CD4-positive, alpha-beta T cell treated with Interleukin-10 for 1 hour (primary cell): ENCODE data around the gene ASTN2.

Source experiments
- DNase-seq: peaks from one replicate; pipeline ENCODE4 v3.0.0-alpha.2; 2020

The ASTN2 gene

GRCh38 chr9:117063721-117064471 lies 351.0 kb downstream of the ASTN2 start:
- DNase-seq: no peak

- DNase-seq: no peak
Observed at GRCh38 chr9:117060963-117061362, 353.9 kb downstream of the ASTN2 start.

GRCh38 chr9:117050007-117050406 lies 364.9 kb downstream of the ASTN2 start:
- no peak for DNase-seq

DNA sequence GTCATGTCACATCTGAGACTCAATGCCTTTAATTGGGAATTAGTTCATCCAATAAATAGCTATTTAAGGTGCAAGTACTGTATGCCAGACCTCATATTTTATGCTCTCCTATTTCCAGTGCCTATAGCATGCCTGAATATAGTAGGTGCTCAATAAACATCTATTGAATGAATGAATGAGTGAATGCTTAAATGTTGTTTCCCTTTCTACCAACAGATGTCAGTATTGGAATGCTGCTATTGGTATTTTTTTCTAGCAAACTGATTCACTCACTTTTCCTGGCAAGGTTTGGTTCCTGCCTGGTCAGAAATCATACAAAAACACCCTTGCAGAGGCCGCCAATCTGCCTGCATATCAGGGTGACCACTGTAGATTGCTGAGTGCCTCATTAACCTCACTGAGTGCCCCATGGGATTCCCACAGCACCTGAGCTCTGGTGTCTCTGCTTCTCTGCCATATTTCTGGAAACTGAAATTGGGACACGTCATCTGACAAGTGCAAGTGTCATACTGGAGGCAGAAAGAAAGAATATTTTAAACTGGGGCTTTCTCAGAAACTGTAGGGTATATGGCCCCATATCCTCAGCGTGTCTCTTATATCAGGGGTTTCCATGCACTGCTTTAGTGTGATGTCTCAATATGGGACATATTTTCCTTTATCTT lies 368.1 kb downstream of the ASTN2 start:
- DNase-seq: no peak

DNA sequence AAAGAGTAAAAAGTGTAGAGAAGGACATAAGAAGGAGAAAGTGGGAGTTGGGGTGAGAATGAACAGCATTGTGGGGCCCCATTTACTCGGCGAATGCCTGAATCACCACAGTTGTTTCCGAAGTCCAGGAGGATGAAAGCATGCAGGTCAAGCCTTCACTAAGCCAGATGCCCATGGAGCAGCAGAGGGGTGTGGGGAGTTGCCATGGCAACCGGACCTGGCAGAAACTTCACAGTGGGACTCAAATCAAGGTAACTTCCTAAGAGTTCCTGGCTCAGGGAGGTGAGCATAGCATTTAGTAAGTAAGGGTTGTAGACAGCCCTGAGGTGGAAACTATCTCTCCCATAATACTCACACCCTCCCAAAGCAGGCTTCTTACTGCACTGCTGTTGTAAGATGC lies 370.6 kb downstream of the ASTN2 start:
- DNase-seq: no peak

DNA sequence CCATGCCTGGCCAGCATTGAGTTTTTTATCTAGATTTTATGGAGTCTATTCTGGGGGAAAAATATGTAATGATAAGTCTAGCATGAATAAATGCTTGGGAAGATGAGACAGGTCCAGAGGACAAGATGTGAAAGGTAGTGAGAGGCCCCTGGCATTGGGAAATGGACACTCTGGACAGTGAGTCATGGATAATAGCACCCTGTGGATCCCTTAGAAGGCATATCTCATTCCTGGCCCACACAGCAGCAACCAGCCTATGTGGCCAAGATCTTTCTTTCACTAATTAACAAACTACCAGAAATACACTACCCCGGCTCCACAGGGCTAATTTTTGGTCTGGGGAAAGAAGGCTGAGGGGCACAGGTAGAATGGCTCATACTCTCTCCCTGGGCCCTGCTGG lies 371.7 kb downstream of the ASTN2 start:
- DNase-seq: no peak

DNA sequence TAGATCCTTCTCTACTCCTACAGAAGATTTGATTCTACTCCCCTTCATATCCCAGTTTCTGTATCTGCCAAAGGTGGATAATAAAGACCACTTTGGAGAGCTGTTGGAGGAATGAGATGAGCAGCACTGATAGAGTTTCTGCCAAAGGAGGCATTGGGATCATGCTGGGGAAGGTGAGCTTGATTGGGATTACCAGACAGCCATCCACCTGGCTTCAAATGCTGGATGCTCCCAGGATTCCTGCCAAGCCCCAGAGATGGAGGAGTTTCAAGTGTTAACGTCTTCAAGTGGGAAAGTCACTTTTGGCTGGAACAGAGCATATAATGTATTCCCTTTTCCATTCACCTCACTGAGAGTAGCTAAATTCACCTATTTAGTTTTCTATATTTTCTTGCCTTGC lies 379.3 kb downstream of the ASTN2 start:
- DNase-seq: no peak

DNA sequence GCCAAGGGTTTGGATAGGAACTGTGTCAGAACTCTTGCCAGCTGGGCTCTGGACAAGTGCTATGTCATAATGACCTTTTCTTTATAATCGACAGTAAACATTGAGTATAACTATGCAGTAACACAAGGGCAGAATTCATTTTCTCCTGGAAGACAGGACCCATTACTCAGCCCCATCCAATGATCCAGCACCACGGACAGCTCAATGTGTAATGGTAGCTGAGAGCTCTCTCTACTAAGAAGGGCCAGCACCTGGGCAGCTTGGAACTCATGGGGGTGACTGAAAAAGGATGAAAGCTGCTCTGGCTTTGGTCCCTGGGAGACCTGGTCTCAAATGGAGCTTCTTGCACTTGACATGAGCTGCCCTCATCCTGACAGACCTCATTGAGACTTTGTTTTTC lies 380.0 kb downstream of the ASTN2 start:
- DNase-seq: no peak

DNA sequence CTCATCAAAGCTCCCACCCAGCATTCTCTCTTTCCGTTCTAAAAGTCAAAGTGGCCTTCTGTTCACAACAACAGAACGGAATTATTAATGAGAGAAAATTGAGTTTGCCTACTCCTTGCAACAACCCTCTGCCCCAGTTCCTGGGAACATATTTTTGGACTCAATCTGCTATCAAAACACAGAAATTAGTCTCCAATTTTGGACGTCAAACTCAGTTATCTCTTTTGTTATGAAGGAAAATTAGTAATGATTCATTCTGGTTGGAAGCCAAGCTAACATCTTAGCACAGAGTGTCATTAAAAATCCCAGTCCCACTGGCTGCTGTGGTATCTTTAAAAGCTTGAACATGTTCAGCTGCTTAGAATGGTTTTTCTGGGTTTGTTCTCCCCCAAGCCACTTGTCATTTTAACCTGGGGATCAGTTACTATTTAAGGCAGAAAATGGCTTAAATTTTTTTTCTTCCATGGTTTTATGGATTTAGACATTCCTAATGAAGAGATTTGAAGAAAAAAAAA lies 384.5 kb downstream of the ASTN2 start:
- DNase-seq: no peak

- no peak for DNase-seq
Observed at GRCh38 chr9:117029341-117029740, 385.5 kb downstream of the ASTN2 start.

DNA sequence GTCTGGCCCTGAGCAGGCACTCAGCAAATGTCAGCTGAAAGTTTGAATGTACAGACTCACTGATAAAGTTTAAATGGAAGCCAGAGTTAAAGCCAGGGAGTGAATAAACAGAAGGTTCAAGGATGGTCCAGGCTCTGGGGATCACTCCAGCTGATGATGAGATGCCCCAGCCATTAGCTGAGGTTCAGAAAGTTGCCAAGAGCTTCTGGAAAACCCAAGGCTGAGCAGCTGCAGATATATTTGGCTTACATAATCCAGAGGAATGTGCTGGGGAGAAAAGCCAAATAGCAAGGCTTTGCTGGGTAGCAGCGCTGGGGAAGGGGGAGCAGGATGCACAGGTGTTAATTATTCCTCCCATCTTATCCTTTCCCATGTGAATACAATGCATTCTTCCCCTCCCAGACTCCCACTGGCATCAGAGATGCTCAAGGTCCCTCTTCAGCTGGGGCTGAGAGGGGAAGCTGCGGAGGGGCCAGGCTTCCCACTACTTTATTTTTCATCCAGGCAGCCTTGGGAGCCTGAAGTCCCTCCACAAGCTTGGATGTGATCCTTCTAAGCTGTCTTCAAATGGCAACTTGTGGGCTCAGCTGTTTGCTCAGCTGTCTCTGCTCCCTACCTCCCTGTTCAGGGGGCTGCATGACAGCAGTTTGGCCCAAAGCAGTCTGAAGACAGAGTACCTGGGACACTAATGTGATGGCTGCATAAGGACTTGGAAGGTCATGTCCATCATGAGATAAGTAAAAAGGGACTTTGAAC lies 386.6 kb downstream of the ASTN2 start:
- DNase-seq: no peak

GRCh38 chr9:117021906-117022305 lies 393.0 kb downstream of the ASTN2 start:
- no peak for DNase-seq

DNA sequence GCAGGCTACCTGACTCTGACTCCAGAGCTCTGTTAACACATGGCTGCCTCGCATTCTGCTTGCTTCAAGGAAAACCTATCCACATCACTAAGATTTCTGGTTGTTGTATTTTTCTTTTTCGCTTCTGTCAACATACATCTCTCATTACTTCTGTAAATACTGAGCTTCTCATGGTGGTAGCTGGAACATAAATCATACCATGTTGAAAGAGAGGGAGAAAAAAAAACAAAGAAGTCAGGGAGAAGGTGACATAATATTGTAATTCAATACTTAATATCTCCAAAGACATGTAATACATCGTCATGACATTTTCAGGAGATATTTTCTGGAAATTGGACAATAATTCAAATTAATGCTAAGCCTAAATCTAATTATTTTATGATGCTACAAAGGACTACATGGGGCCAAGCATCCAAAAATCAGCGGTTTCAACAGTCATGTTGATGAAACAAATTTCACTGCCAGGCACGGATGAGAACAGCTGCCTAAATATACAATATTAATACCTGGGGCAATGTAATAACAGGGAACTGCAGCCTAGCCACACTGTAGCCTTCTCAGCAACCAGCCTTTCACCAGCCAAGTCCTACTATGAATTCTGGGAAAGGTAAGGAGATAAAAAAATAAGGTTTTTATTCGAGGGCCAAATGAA lies 395.8 kb downstream of the ASTN2 start:
- DNase-seq: no peak

DNA sequence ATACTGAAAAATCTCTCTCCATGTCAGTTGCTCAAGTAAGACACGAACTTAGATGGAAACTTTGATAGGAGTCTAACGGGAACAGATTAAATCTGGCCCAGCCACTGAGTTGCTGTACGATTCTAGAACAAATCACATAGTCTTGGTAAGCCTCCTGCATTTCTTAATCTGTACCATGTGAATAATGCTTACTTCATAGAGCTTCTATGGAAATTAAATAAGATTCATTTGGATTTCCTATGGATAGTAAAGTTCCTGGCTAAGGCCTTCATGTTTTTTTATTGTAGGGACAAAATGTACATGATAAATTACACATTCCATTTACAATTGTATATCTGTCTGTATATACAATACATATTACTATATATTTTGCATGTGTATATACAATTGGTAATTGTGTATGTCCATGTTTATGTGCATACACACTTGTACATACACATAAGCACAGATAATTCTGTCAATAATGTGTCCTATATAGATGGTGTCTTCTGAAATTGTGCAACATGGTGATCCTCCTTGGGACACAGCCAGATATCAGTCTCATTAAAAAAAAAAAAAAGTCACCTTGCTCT lies 397.4 kb downstream of the ASTN2 start:
- DNase-seq: no peak

DNA sequence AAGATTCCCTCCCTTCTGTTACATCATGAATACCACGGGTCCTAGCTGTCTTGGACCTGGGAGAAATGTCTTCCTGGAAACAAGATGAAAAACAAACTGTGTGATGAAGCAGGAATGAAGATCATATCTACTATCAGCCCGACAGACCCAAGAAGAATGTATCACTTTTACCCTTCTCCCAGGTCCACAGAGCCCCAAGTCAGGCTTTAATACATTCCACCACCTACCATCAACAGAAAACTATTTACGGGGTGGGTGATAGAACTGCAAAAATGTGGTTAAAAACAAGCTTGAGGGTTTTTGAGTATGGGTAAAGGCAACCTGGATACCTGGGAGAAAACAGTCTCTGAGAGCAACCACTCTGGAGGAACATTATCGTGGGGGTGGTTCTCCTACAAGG lies 400.8 kb downstream of the ASTN2 start:
- DNase-seq: no peak

DNA sequence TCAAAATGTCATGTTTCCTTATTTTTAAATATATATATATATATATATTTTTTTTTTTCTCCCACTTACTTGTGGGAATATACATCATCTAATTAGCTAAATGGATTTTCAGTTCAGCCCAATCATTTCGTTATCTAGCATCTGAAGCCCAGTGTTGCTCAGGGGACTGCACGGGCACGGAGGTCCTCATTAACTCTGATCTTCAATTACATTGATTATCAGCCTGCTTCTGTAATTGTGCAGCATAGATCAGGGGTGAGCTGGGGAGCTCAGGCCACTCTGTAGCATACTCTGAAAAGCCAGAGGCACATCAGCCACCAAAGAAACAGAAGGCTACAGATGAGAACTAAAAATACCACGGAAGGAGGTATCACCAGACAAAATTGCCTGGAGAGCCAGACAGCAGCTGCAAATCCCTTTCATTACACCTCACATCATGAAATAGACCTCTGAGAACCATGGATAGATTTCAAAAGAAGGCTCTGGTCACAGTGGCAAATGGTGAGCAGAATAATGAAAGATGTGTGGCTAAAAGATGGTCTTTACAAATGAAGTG lies 401.3 kb downstream of the ASTN2 start:
- no peak for DNase-seq

- DNase-seq: no peak
Observed at GRCh38 chr9:117010061-117010460, 404.8 kb downstream of the ASTN2 start.

- DNase-seq: no peak
Observed at GRCh38 chr9:117008876-117009275, 406.0 kb downstream of the ASTN2 start.

DNA sequence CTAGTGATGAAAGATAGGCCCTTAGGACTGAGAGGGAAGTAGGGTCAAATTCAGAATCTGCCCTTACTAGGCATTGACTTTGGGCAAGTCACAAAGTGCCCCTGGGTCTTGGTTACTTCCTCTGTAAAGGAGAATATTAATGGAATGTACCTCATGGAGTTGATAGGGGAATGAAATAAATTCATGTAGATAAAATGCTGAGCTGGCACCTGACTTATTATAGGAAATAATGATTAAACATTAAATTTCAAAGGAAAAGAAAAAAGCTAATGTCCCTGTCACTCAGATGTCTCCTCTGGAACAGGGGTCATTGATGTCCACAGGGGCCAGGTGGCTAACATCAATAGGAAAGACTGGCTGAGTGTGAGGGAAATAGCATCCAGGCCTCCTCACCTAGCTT lies 406.4 kb downstream of the ASTN2 start:
- DNase-seq: no peak

DNA sequence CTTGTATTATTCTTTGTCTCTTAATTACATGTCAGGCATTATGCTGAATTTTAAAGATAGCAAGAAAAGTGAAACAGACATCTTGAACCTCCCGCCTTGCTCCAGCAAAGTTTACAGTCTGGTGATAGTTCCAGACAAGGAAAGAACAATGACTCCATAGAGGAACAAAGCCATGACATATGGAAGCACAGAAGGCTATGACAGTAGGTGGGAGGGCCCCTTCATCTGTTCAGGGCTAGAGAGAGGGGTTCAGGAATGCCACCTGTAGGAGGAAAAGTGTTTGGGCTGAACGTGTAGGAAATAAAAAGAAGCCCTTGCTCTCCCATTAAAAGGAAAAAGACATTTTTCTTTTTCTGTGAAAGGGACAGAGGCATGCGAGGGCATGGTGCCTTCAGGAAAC lies 412.2 kb downstream of the ASTN2 start:
- DNase-seq: no peak

- DNase-seq: no peak
Observed at GRCh38 chr9:117000834-117001233, 414.0 kb downstream of the ASTN2 start.

DNA sequence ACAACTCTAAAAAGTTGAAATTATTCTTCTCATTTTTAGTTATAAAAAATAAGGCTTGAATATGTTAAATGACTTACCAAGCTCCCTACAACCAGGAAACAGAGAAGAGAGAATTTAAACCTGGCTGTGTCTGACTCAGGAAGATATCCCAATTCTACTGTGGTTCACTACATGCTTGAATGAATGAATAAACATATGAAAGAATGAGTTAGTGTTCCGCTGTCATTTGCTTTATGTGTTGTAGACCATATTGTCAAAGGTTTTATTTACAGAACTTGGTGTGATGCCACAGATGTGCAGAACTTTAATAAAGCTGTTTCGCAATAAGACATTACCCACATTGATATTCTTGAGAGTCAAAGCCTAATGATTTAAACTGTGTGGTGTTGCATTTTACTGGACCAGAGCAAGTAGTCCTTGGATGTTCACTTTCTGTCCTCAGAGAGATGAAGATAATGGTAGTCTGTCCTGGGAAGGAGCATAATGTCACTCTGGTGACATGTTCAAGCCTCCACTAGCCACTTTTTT lies 414.6 kb downstream of the ASTN2 start:
- no peak for DNase-seq
